GM12873 (cell line): ENCODE measurements around the gene CRACR2B.

Experiments
- TF ChIP-seq, protein P1 (sequence below): IDR thresholded peaks from 2 replicates; pipeline ENCODE4 v1.5.1; 2012; ENCODE audit warnings: low read depth, mild to moderate bottlenecking, moderate library complexity, low read length, control low read depth; ENCODE audit not compliant: insufficient read depth; ENCODE audit errors: missing control alignments

CRACR2B gene

GRCh38 chr11:796565-797295 is 31.0 kb upstream of the CRACR2B start:
- TF ChIP-seq, protein P1, sequence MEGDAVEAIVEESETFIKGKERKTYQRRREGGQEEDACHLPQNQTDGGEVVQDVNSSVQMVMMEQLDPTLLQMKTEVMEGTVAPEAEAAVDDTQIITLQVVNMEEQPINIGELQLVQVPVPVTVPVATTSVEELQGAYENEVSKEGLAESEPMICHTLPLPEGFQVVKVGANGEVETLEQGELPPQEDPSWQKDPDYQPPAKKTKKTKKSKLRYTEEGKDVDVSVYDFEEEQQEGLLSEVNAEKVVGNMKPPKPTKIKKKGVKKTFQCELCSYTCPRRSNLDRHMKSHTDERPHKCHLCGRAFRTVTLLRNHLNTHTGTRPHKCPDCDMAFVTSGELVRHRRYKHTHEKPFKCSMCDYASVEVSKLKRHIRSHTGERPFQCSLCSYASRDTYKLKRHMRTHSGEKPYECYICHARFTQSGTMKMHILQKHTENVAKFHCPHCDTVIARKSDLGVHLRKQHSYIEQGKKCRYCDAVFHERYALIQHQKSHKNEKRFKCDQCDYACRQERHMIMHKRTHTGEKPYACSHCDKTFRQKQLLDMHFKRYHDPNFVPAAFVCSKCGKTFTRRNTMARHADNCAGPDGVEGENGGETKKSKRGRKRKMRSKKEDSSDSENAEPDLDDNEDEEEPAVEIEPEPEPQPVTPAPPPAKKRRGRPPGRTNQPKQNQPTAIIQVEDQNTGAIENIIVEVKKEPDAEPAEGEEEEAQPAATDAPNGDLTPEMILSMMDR, result no peak

GRCh38 chr11:797296-798092 is 30.2 kb upstream of the CRACR2B start:
- TF ChIP-seq, protein P1, result no peak

GRCh38 chr11:798093-798713 is 29.5 kb upstream of the CRACR2B start, which contains the start of gene SLC25A22:
Gene SLC25A22 (minus strand): TSS chr11:798281. CDS start chr11:795006, 3,275 bp downstream.
- TF ChIP-seq, protein P1, result peak; percentile 72

DNA sequence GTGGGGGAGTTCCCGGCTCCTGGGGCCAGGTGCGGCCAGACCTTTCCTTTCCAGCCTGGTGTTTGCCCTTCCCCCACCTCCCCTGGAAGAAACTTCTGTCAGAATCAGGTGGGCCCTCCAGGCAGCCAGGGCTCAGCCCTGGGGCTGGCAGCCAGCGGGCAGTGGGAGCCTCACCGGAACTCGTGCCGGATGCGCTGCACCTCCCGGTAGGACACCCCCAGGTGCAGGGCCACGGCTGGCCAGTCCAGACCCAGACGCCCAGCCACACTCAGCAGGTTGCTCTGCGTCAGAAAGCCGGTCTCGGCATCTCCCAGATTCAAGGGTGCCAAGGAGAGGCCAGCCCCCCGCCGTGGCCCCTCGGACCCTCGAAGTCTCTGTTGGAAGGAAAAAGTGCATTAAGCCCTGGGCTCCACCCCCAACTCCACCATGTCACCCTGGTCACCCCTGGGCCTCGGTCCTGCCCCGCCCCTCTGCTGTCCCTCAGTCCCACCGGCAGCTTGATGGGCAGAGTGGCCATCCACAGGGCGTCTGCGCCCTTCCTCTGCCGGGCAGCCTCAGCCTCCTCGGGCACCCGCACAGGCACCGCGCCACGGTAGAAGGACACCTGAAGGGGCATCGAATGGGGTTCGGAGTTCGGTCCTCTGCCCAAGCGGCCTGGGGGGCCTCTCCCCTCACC is 27.9 kb upstream of the CRACR2B start:
- TF ChIP-seq, protein P1, result no peak

- TF ChIP-seq, protein P1, result no peak
Observed at GRCh38 chr11:800473-800872, 27.2 kb upstream of the CRACR2B start.

DNA sequence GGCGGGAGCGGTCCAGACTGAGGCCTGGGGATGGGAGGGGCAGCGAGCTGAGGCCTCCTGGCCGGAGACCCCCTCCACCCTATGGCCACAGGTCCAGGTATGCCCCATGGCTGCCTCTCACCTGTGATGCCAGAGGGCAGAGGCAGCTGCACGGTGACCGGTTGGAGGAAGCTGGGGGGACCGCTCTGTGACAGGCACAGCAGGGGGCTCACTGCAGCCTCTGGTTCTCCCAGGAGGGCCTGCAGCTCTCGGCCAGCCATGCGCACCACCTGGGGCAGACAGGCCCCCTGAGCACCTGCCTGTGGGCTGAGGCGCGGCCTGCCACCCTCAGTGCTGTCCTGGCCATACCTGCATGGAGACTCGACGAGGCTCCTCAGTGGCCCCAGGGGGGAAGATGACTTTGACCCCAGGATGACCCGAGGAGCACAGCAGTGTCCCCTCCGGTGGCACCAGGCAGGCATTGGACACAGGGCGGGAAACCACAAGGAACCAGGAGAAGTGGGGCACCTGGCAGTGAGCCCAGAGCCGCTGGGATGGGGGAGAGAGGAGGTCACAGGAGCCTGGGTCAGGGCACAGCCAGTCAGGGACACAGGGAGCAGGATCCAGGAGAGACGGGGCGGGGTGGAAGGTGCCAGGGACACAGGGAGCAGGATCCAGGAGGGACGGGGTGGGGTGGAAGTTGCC is 26.5 kb upstream of the CRACR2B start:
- TF ChIP-seq, protein P1, result no peak
